22Rv1 (cell line): Measurements from ENCODE around the gene SLC8A1.

Experiments
- CTCF ChIP-seq: fragments of 450-650 bp; IDR thresholded peaks from 2 replicates; pipeline ENCODE4 v1.5.1; 2017; ENCODE audit warnings: mild to moderate bottlenecking
- ZFX ChIP-seq: fragments of 450-650 bp; IDR thresholded peaks from 2 replicates; pipeline ENCODE4 v1.6.1; 2017; ENCODE audit warnings: antibody characterized with exemption, borderline replicate concordance

- TF ChIP-seq CTCF (no peak), ZFX (no peak)
These were observed 11.1 kb downstream of the SLC8A1 start for GRCh38 chr2:40440835-40441234.
